Fibroblast of lung (primary cell): ENCODE measurements around the gene RET. TPM values are rescaled to one million over a fixed set of nuclear protein-coding genes. Genes with fewer than 3 reads are reported as not detected.

Source experiments
- DNase-seq, 2 donors: peaks; one replicate each; pipeline versions ENCODE4 v3.0.0 to v3.0.0-alpha.2; 2010; ENCODE audit warnings: low read depth in 2 of 2
- H2AFZ ChIP-seq: 2 replicates; pipeline ENCODE4 v1.5.1; 2012; ENCODE audit warnings: low read length, control low read depth, inconsistent platforms
- H3K27ac ChIP-seq: 2 replicates; pipeline ENCODE4 v1.5.1; 2011; ENCODE audit warnings: low read length, control low read depth; ENCODE audit not compliant: insufficient read depth
- H3K27me3 ChIP-seq: 2 replicates; pipeline ENCODE4 v1.5.1; 2011; ENCODE audit warnings: mild to moderate bottlenecking, low read length; ENCODE audit not compliant: control insufficient read depth, insufficient read depth
- H3K36me3 ChIP-seq: 2 replicates; pipeline ENCODE4 v1.5.1; 2011; ENCODE audit warnings: low read length; ENCODE audit not compliant: control insufficient read depth, insufficient read depth
- H3K4me1 ChIP-seq: 2 replicates; pipeline ENCODE4 v1.5.1; 2011; ENCODE audit warnings: low read length; ENCODE audit not compliant: control insufficient read depth, insufficient read depth; ENCODE audit errors: extremely low read depth
- H3K4me2 ChIP-seq: 2 replicates; pipeline ENCODE4 v1.5.1; 2011; ENCODE audit warnings: low read length, control low read depth; ENCODE audit not compliant: insufficient read depth; ENCODE audit errors: extremely low read depth
- H3K4me3 ChIP-seq, 4 experiments: fragments of 200-600 bp in 1 of 4; sonication (generic) in 1 of 4; replicated peaks in 1 of 4; 2 replicates each; pipeline ENCODE4 v1.5.1; 2011 to 2016; ENCODE audit warnings: low read length in 4 of 4, low read depth in 3 of 4, mild to moderate bottlenecking in 3 of 4, control low read depth in 2 of 4, inconsistent platforms in 1 of 4, mixed read lengths in 1 of 4; ENCODE audit not compliant: insufficient read depth in 1 of 4; ENCODE audit errors: control extremely low read depth in 1 of 4
- H3K79me2 ChIP-seq: 2 replicates; pipeline ENCODE4 v1.5.1; 2012; ENCODE audit warnings: mild to moderate bottlenecking, low read length, inconsistent platforms; ENCODE audit not compliant: control insufficient read depth, insufficient read depth
- H3K9ac ChIP-seq: 2 replicates; pipeline ENCODE4 v1.5.1; 2011; ENCODE audit warnings: mild to moderate bottlenecking, low read length, control low read depth; ENCODE audit not compliant: insufficient read depth
- H3K9me3 ChIP-seq: 2 replicates; pipeline ENCODE4 v1.5.1; 2012; ENCODE audit warnings: low read depth, low read length; ENCODE audit not compliant: control insufficient read depth, insufficient read depth
- H4K20me1 ChIP-seq: 2 replicates; pipeline ENCODE4 v1.5.1; 2011; ENCODE audit warnings: low read length; ENCODE audit not compliant: control insufficient read depth, insufficient read depth; ENCODE audit errors: extremely low read depth
- EZH2 ChIP-seq: IDR thresholded peaks from 2 replicates; pipeline ENCODE4 v1.5.1; 2012; ENCODE audit warnings: low read length, control low read depth, mild to moderate bottlenecking; ENCODE audit errors: missing control alignments
- polyA plus RNA-seq, 2 donors: library from polyadenylated mRNA; depleted of rRNA in 1 of 2; stranded (reverse) in 1 of 2; unstranded in 1 of 2; fragments of >200 nt; gene quantifications; 2 replicates each; pipeline ENCODE4 v1.2.1, GENCODE V29; 2011 to 2012; ENCODE audit warnings: missing spikeins in 1 of 2
- total RNA-seq: library from RNA; depleted of rRNA; stranded (reverse); fragments of >200 nt; gene quantifications from 2 replicates; pipeline ENCODE4 v1.2.1, GENCODE V29; 2014
- TF ChIP-seq, protein P1 (sequence below), 2 donors: IDR thresholded peaks in 1 of 2; conservative IDR thresholded peaks in 1 of 2; 1 replicate in 1 of 2; 2 replicates in 1 of 2; pipeline ENCODE4 v1.5.1; 2011 to 2012; ENCODE audit warnings: low read length in 2 of 2, control low read depth in 1 of 2, inconsistent platforms in 1 of 2, low read depth in 1 of 2, mild to moderate bottlenecking in 1 of 2

The RET gene
- total and polyA plus RNA-seq, 2 donors (not counting 1 experiment from before 2014, with no cell fraction given): 0.08 to 0.83 TPM

DNA sequence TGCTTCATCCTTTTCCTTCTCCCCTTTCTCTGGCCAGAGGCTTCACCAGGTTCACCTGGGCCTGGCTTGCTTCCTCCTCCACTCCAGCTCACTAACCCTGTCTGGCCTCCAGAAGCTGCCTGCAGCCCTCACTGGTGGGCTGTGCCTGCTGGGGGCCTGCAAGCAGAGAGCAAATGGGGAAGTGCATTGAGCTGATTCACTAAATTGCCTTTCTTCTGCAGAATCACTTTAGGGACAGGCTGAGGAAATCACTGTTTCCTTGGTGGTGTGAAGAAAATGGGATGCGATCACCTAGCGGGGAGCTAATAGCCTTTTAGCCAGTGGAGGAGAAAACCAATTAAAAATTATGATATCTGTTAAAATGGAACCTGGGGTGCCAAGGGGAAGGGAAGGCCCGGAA is 3.0 kb downstream of the RET start:
- H4K20me1 ChIP-seq: no peaks in the 10 kb centered on the region
- H3K4me2 ChIP-seq: no peak overlapping the region
- H2AFZ ChIP-seq: no peak overlapping the region
- peaks cover 6% of the 10 kb centered on the region for H3K27me3 ChIP-seq
- no peaks in the 10 kb centered on the region for H3K4me1 ChIP-seq
- no peak for TF ChIP-seq EZH2
- TF ChIP-seq, protein P1, sequence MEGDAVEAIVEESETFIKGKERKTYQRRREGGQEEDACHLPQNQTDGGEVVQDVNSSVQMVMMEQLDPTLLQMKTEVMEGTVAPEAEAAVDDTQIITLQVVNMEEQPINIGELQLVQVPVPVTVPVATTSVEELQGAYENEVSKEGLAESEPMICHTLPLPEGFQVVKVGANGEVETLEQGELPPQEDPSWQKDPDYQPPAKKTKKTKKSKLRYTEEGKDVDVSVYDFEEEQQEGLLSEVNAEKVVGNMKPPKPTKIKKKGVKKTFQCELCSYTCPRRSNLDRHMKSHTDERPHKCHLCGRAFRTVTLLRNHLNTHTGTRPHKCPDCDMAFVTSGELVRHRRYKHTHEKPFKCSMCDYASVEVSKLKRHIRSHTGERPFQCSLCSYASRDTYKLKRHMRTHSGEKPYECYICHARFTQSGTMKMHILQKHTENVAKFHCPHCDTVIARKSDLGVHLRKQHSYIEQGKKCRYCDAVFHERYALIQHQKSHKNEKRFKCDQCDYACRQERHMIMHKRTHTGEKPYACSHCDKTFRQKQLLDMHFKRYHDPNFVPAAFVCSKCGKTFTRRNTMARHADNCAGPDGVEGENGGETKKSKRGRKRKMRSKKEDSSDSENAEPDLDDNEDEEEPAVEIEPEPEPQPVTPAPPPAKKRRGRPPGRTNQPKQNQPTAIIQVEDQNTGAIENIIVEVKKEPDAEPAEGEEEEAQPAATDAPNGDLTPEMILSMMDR (conservative IDR thresholded peaks at IDR 0.05 in 1 of 2, IDR thresholded peaks at IDR 0.05 in 1 of 2; ENCODE audit: low read depth in 1 of 2, low read length in 2 of 2): no peak
- no peak overlapping the region for H3K9ac ChIP-seq
- no peaks in the 10 kb centered on the region for H3K36me3 ChIP-seq
- no peaks in the 10 kb centered on the region for H3K9me3 ChIP-seq
- DNase-seq: no peak
- H3K79me2 ChIP-seq: no peaks in the 10 kb centered on the region
- H3K27ac ChIP-seq: no peak overlapping the region
- H3K4me3 ChIP-seq: no peak overlapping the region

DNA sequence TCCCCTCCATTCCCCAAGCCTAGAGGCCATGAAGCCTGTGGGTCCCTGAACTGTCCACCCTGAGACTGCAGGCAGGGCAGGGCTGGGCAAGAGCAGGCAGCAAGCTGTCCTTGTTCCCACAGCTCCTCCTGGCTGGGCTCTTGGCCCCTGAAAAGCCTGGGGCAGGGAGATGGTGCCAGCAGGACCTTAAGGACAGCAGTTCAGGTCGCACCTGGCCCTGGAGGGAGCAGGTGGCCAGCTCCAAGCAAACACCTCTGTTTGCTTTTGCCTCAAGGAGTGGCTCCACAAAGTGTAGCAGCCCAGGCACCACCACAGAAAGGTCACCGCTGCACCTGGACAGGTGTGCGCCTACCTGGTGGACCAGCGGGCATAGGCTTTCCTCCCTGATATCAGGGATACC is 5.2 kb downstream of the RET start:
- H3K36me3 ChIP-seq: no peaks in the 10 kb centered on the region
- no peaks in the 10 kb centered on the region for H3K9me3 ChIP-seq
- H3K4me1 ChIP-seq: no peaks in the 10 kb centered on the region
- H3K27me3 ChIP-seq: peaks cover 3% of the 10 kb centered on the region
- no peak overlapping the region for H2AFZ ChIP-seq
- H3K4me3 ChIP-seq: no peak overlapping the region
- TF ChIP-seq EZH2: no peak
- TF ChIP-seq, protein P1 (conservative IDR thresholded peaks at IDR 0.05 in 1 of 2, IDR thresholded peaks at IDR 0.05 in 1 of 2; ENCODE audit: low read depth in 1 of 2, low read length in 2 of 2): no peak
- no peak for DNase-seq
- no peak overlapping the region for H3K27ac ChIP-seq
- no peaks in the 10 kb centered on the region for H3K79me2 ChIP-seq
- no peaks in the 10 kb centered on the region for H4K20me1 ChIP-seq
- H3K4me2 ChIP-seq: no peak overlapping the region
- no peak overlapping the region for H3K9ac ChIP-seq

DNA sequence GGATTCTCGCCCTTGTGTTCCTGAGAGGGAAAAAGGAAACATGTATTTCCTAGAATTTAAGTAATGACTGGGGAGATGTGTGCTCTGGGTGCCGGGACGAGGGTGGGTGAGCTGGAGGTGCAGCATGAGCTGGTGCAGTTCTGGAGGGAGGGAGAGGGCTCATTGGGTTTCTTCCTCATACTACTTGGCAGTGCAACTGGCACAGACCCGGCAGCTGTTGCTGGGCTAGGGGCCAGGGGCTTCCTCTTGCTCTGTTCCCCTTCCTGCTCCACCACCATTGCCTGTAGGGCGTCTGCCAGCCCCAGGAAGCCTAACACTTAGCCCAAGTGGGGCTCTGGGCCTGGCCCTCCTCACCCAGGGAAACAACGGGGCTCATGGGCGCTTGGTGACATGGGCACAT is 5.9 kb downstream of the RET start:
- no peak overlapping the region for H3K27ac ChIP-seq
- H4K20me1 ChIP-seq: no peaks in the 10 kb centered on the region
- H3K9ac ChIP-seq: no peak overlapping the region
- H3K27me3 ChIP-seq: peaks cover 3% of the 10 kb centered on the region
- no peak overlapping the region for H2AFZ ChIP-seq
- no peak overlapping the region for H3K4me2 ChIP-seq
- no peaks in the 10 kb centered on the region for H3K36me3 ChIP-seq
- H3K4me3 ChIP-seq: no peak overlapping the region
- no peaks in the 10 kb centered on the region for H3K4me1 ChIP-seq
- DNase-seq: no peak
- TF ChIP-seq, protein P1 (conservative IDR thresholded peaks at IDR 0.05 in 1 of 2, IDR thresholded peaks at IDR 0.05 in 1 of 2; ENCODE audit: low read depth in 1 of 2, low read length in 2 of 2): no peak
- no peak for TF ChIP-seq EZH2
- no peaks in the 10 kb centered on the region for H3K9me3 ChIP-seq
- H3K79me2 ChIP-seq: no peaks in the 10 kb centered on the region
